Liver (tissue), 9 donors: ENCODE measurements around the gene PDXK. TPM values are rescaled to one million over a fixed set of nuclear protein-coding genes. Genes with fewer than 3 reads are reported as not detected.

ENCODE experiments used
- DNase-seq: peaks from one replicate; pipeline ENCODE4 v3.0.0-alpha.2; 2017; ENCODE audit warnings: low spot score
- H3K27ac ChIP-seq, 2 donors: one replicate each; pipeline ENCODE4 v1.7.0; 2013; ENCODE audit warnings: inconsistent platforms in 2 of 2, low read length in 2 of 2, control low read depth in 1 of 2, low read depth in 1 of 2, mild to moderate bottlenecking in 1 of 2
- H3K27me3 ChIP-seq, 4 donors: one replicate each; pipeline versions ENCODE4 v1.6.1 to v1.7.0; 2013; ENCODE audit warnings: low read length in 3 of 4, inconsistent platforms in 1 of 4, mild to moderate bottlenecking in 1 of 4, moderate library complexity in 1 of 4; ENCODE audit not compliant: control insufficient read depth in 4 of 4, insufficient read depth in 4 of 4
- H3K36me3 ChIP-seq, 4 donors: one replicate each; pipeline versions ENCODE4 v1.6.1 to v1.7.0; 2013; ENCODE audit warnings: low read length in 3 of 4, mild to moderate bottlenecking in 3 of 4, low read depth in 1 of 4, moderate library complexity in 1 of 4; ENCODE audit not compliant: control insufficient read depth in 4 of 4, insufficient read depth in 3 of 4
- H3K4me1 ChIP-seq, 4 donors: one replicate each; pipeline versions ENCODE4 v1.6.1 to v1.7.0; 2013; ENCODE audit warnings: low read length in 3 of 4, mild to moderate bottlenecking in 3 of 4, moderate library complexity in 1 of 4; ENCODE audit not compliant: control insufficient read depth in 4 of 4, insufficient read depth in 4 of 4
- H3K4me3 ChIP-seq, 3 donors: one replicate each; pipeline versions ENCODE4 v1.6.1 to v1.7.0; 2013; ENCODE audit warnings: low read length in 3 of 3, control low read depth in 1 of 3, low read depth in 1 of 3, mild to moderate bottlenecking in 1 of 3
- H3K9ac ChIP-seq, 2 donors: one replicate each; pipeline ENCODE4 v1.7.0; 2013; ENCODE audit warnings: low read length in 2 of 2, mild to moderate bottlenecking in 2 of 2, moderate library complexity in 2 of 2, control low read depth in 1 of 2, low read depth in 1 of 2
- H3K9me3 ChIP-seq, 4 donors: one replicate each; pipeline versions ENCODE4 v1.6.1 to v1.7.0; 2013; ENCODE audit warnings: low read length in 3 of 4; ENCODE audit not compliant: control insufficient read depth in 4 of 4
- EGR1 ChIP-seq, 2 donors: IDR thresholded peaks; 2 replicates each; pipeline ENCODE4 v1.6.1; 2016 to 2018; ENCODE audit warnings: antibody characterized with exemption in 2 of 2, low read depth in 2 of 2
- FOXA1 ChIP-seq: IDR thresholded peaks from 2 replicates; pipeline ENCODE4 v1.6.1; 2016; ENCODE audit warnings: antibody characterized with exemption
- FOXA2 ChIP-seq: IDR thresholded peaks from 2 replicates; pipeline ENCODE4 v1.6.1; 2016; ENCODE audit warnings: antibody characterized with exemption
- GABPA ChIP-seq, 2 donors: IDR thresholded peaks in 1 of 2; conservative IDR thresholded peaks in 1 of 2; 2 replicates each; pipeline ENCODE4 v1.6.1; 2016; ENCODE audit warnings: antibody characterized with exemption in 2 of 2, mild to moderate bottlenecking in 1 of 2, moderate library complexity in 1 of 2
- HNF4A ChIP-seq, 2 donors: conservative IDR thresholded peaks; 2 replicates each; pipeline ENCODE4 v1.6.1; 2016; ENCODE audit warnings: antibody characterized with exemption in 2 of 2, mild to moderate bottlenecking in 2 of 2
- HNF4G ChIP-seq: IDR thresholded peaks from 2 replicates; pipeline ENCODE4 v1.6.1; 2016; ENCODE audit warnings: antibody characterized with exemption
- JUND ChIP-seq, 2 donors: IDR thresholded peaks; 2 replicates each; pipeline ENCODE4 v1.6.1; 2016; ENCODE audit warnings: antibody characterized with exemption in 2 of 2
- NR2F2 ChIP-seq: IDR thresholded peaks from 2 replicates; pipeline ENCODE4 v1.6.1; 2016; ENCODE audit warnings: antibody characterized with exemption
- RAD21 ChIP-seq, 2 donors: IDR thresholded peaks; 2 replicates each; pipeline ENCODE4 v1.6.1; 2016; ENCODE audit warnings: antibody characterized with exemption in 2 of 2, mild to moderate bottlenecking in 2 of 2
- RXRA ChIP-seq, 2 donors: IDR thresholded peaks; 2 replicates each; pipeline ENCODE4 v1.6.1; 2017 to 2018; ENCODE audit warnings: antibody characterized with exemption in 2 of 2, mild to moderate bottlenecking in 1 of 2
- SP1 ChIP-seq: IDR thresholded peaks from 2 replicates; pipeline ENCODE4 v1.6.1; 2018; ENCODE audit warnings: antibody characterized with exemption, mild to moderate bottlenecking
- TAF1 ChIP-seq: conservative IDR thresholded peaks from 2 replicates; pipeline ENCODE4 v1.6.1; 2016; ENCODE audit warnings: antibody characterized with exemption, mild to moderate bottlenecking
- YY1 ChIP-seq: IDR thresholded peaks from 2 replicates; pipeline ENCODE4 v1.6.1; 2016; ENCODE audit warnings: antibody characterized with exemption, mild to moderate bottlenecking
- WGBS: extraction: QIAGEN DNeasy Blood & Tissue Kit; methylation state at CpG from one replicate; pipeline ENCODE4 v1.1.7; 2013; 5-methylcytosine and 5-hydroxymethylcytosine counted together
- polyA plus RNA-seq, 2 donors: library from polyadenylated mRNA; stranded (reverse) in 1 of 2; unstranded in 1 of 2; fragments of 200-250 nt in 1 of 2; fragments of >200 nt in 1 of 2; fragmentation: Nextera tagmentation in 1 of 2; extraction: Ambion mirVana in 1 of 2; gene quantifications; one replicate each; pipeline versions ENCODE4 v1.2.1 to v1.2.3, GENCODE V29; 2013 to 2015
- total RNA-seq, 2 donors: library from RNA; depleted of rRNA; stranded (reverse); fragments of >200 nt; gene quantifications; one replicate each; pipeline ENCODE4 v1.2.3, GENCODE V29; 2014
- TF ChIP-seq, protein P1 (sequence below): fragments of 150-350 bp; IDR thresholded peaks from 2 replicates; pipeline ENCODE4 v1.5.1; 2017; ENCODE audit warnings: improper control_type of control experiment, low read depth, low read length; ENCODE audit not compliant: missing input control
- TF ChIP-seq, protein P2 (sequence below): IDR thresholded peaks from 2 replicates; pipeline ENCODE4 v1.6.1; 2016; ENCODE audit warnings: antibody characterized with exemption
- TF ChIP-seq, protein P3 (sequence below): IDR thresholded peaks from 2 replicates; pipeline ENCODE4 v1.6.1; 2016; ENCODE audit warnings: antibody characterized with exemption, mild to moderate bottlenecking
- TF ChIP-seq, protein P4 (sequence below): IDR thresholded peaks from 2 replicates; pipeline ENCODE4 v1.6.1; 2016; ENCODE audit warnings: antibody characterized with exemption
- TF ChIP-seq, protein P5 (sequence below): IDR thresholded peaks from 2 replicates; pipeline ENCODE4 v1.6.1; 2016; ENCODE audit warnings: antibody characterized with exemption
- donor health status: healthy.
- donor health status: healthy.
- donor health status: healthy.
- donor health status: healthy.
- donor health status: healthy.

PDXK gene
- total and polyA plus RNA-seq, 4 donors, result 20.5 to 104 (median 34.9) TPM

DNA sequence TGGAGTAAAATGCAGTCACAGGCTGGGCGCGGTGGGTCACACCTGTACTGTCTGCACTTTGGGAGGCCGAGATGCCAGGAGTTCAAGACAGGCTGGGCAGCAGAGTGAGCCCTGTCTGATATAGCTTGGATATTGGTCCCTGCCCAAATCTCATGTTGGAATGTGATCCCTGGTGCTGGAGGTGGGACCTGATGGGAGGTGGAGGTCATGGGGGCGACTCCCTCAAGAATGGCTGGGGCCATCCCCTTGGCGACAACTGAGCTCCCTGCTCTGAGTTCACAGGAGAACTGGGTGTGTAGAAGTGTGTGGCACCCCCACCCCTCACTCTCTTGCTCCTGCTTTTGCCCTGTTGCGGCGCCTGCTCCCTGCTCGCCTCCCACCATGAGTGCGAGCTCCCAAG lies 11.5 kb upstream of the PDXK start:
- no peak for TF ChIP-seq HNF4A (conservative IDR thresholded peaks at IDR 0.05)
- no peak for TF ChIP-seq TAF1
- no peak for TF ChIP-seq JUND (IDR thresholded peaks at IDR 0.05)
- TF ChIP-seq FOXA1, result no peak
- no peak for TF ChIP-seq SP1
- TF ChIP-seq, protein P1, sequence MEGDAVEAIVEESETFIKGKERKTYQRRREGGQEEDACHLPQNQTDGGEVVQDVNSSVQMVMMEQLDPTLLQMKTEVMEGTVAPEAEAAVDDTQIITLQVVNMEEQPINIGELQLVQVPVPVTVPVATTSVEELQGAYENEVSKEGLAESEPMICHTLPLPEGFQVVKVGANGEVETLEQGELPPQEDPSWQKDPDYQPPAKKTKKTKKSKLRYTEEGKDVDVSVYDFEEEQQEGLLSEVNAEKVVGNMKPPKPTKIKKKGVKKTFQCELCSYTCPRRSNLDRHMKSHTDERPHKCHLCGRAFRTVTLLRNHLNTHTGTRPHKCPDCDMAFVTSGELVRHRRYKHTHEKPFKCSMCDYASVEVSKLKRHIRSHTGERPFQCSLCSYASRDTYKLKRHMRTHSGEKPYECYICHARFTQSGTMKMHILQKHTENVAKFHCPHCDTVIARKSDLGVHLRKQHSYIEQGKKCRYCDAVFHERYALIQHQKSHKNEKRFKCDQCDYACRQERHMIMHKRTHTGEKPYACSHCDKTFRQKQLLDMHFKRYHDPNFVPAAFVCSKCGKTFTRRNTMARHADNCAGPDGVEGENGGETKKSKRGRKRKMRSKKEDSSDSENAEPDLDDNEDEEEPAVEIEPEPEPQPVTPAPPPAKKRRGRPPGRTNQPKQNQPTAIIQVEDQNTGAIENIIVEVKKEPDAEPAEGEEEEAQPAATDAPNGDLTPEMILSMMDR, result no peak
- TF ChIP-seq, protein P2, sequence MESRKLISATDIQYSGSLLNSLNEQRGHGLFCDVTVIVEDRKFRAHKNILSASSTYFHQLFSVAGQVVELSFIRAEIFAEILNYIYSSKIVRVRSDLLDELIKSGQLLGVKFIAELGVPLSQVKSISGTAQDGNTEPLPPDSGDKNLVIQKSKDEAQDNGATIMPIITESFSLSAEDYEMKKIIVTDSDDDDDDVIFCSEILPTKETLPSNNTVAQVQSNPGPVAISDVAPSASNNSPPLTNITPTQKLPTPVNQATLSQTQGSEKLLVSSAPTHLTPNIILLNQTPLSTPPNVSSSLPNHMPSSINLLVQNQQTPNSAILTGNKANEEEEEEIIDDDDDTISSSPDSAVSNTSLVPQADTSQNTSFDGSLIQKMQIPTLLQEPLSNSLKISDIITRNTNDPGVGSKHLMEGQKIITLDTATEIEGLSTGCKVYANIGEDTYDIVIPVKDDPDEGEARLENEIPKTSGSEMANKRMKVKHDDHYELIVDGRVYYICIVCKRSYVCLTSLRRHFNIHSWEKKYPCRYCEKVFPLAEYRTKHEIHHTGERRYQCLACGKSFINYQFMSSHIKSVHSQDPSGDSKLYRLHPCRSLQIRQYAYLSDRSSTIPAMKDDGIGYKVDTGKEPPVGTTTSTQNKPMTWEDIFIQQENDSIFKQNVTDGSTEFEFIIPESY, result no peak
- TF ChIP-seq GABPA (IDR thresholded peaks at IDR 0.05 in 1 of 2, conservative IDR thresholded peaks at IDR 0.05 in 1 of 2), result no peak
- TF ChIP-seq, protein P3, sequence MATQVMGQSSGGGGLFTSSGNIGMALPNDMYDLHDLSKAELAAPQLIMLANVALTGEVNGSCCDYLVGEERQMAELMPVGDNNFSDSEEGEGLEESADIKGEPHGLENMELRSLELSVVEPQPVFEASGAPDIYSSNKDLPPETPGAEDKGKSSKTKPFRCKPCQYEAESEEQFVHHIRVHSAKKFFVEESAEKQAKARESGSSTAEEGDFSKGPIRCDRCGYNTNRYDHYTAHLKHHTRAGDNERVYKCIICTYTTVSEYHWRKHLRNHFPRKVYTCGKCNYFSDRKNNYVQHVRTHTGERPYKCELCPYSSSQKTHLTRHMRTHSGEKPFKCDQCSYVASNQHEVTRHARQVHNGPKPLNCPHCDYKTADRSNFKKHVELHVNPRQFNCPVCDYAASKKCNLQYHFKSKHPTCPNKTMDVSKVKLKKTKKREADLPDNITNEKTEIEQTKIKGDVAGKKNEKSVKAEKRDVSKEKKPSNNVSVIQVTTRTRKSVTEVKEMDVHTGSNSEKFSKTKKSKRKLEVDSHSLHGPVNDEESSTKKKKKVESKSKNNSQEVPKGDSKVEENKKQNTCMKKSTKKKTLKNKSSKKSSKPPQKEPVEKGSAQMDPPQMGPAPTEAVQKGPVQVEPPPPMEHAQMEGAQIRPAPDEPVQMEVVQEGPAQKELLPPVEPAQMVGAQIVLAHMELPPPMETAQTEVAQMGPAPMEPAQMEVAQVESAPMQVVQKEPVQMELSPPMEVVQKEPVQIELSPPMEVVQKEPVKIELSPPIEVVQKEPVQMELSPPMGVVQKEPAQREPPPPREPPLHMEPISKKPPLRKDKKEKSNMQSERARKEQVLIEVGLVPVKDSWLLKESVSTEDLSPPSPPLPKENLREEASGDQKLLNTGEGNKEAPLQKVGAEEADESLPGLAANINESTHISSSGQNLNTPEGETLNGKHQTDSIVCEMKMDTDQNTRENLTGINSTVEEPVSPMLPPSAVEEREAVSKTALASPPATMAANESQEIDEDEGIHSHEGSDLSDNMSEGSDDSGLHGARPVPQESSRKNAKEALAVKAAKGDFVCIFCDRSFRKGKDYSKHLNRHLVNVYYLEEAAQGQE, result no peak
- no peak for TF ChIP-seq HNF4G
- TF ChIP-seq YY1, result no peak
- no peak for TF ChIP-seq NR2F2
- no peak for TF ChIP-seq FOXA2
- TF ChIP-seq RXRA (IDR thresholded peaks at IDR 0.05), result no peak
- no peak for TF ChIP-seq EGR1 (IDR thresholded peaks at IDR 0.05; ENCODE audit: low read depth in 2 of 2)
- TF ChIP-seq, protein P4, sequence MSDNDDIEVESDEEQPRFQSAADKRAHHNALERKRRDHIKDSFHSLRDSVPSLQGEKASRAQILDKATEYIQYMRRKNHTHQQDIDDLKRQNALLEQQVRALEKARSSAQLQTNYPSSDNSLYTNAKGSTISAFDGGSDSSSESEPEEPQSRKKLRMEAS, result no peak
- TF ChIP-seq RAD21 (IDR thresholded peaks at IDR 0.05), result no peak
- TF ChIP-seq, protein P5, sequence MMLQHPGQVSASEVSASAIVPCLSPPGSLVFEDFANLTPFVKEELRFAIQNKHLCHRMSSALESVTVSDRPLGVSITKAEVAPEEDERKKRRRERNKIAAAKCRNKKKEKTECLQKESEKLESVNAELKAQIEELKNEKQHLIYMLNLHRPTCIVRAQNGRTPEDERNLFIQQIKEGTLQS, result no peak
- 95% methylated on average over 9 of the region's 9 CpGs for WGBS
- Histone ChIP-seq H3K4me3 (no peak overlapping the region), H3K27ac (no peak overlapping the region), H3K9me3 (peaks cover 0 to 1% (median 0%) of the 10 kb centered on the region in 4 donors), H3K9ac (no peak overlapping the region), H3K27me3 (no peaks in the 10 kb centered on the region), H3K4me1 (peaks cover 0 to 4% (median 3%) of the 10 kb centered on the region in 4 donors), H3K36me3 (no peaks in the 10 kb centered on the region)
- no peak for DNase-seq
